ENCODE measurements around the gene BPI.

GRCh38 chr20:38316341-38316740 lies 12.4 kb downstream of the BPI start:
- TF ChIP-seq CTCF (IDR thresholded peaks at IDR 0.05; ENCODE audit: low read depth, low read length) (no peak), POLR2A (IDR thresholded peaks at IDR 0.05; ENCODE audit: extremely low read depth, insufficient read length) (no peak)
